ENCODE measurements around the gene PIK3C2G.

The PIK3C2G gene

DNA sequence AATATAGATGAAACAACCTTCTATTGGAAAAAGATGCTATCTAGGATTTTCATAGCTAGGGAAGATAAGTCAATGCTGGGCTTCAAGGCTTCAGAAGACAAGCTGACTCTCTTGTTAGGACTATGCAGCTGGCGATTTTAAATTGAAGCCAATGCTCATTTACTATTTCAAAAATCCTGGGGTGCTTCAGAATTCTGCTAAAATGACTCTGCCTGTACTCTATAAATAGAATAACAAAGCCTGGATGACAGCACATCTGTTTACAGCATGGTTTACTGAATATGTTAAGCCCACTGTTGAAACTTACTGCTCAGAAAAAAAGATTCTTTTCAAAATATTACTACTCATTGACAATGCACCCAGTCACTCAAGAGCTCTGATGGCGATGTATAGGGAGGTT lies 155.1 kb downstream of the PIK3C2G start:
- no peak for TF ChIP-seq FOXP2 (optimal IDR thresholded peaks at IDR 0.05; ENCODE audit: borderline replicate concordance, extremely low read depth, extremely low read length, insufficient read depth)

DNA sequence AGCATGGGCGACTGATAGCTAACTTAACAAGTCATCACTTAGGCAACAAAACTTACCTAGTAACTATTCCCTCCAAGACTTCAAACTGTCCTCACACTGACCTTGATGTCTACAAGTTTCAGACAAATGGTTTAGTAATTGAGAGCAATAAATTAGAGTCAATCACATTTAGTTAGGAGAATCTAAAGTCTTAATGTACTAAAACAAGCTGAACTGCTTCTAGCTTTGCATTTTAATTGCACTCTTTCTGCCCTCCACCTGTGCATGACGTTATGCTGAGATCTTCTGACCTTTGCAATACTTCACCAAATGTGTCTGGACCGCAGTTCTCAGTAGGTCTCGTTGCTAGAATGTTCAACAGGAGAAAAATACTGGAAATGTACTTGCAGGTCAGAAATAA lies 158.0 kb downstream of the PIK3C2G start:
- TF ChIP-seq FOXP2 (optimal IDR thresholded peaks at IDR 0.05; ENCODE audit: borderline replicate concordance, extremely low read depth, extremely low read length, insufficient read depth) (no peak), POLR2AphosphoS5 (IDR thresholded peaks at IDR 0.05; ENCODE audit: low read depth, low read length) (no peak), TAF1 (IDR thresholded peaks at IDR 0.05; ENCODE audit: borderline replicate concordance, insufficient read depth, low read length) (no peak), SIN3A (IDR thresholded peaks at IDR 0.05; ENCODE audit: borderline replicate concordance, insufficient read depth, low read length) (no peak)
- TF ChIP-seq, protein P1, sequence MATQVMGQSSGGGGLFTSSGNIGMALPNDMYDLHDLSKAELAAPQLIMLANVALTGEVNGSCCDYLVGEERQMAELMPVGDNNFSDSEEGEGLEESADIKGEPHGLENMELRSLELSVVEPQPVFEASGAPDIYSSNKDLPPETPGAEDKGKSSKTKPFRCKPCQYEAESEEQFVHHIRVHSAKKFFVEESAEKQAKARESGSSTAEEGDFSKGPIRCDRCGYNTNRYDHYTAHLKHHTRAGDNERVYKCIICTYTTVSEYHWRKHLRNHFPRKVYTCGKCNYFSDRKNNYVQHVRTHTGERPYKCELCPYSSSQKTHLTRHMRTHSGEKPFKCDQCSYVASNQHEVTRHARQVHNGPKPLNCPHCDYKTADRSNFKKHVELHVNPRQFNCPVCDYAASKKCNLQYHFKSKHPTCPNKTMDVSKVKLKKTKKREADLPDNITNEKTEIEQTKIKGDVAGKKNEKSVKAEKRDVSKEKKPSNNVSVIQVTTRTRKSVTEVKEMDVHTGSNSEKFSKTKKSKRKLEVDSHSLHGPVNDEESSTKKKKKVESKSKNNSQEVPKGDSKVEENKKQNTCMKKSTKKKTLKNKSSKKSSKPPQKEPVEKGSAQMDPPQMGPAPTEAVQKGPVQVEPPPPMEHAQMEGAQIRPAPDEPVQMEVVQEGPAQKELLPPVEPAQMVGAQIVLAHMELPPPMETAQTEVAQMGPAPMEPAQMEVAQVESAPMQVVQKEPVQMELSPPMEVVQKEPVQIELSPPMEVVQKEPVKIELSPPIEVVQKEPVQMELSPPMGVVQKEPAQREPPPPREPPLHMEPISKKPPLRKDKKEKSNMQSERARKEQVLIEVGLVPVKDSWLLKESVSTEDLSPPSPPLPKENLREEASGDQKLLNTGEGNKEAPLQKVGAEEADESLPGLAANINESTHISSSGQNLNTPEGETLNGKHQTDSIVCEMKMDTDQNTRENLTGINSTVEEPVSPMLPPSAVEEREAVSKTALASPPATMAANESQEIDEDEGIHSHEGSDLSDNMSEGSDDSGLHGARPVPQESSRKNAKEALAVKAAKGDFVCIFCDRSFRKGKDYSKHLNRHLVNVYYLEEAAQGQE (IDR thresholded peaks at IDR 0.05; ENCODE audit: insufficient read depth in 1 of 2, low read depth in 2 of 2, low read length in 2 of 2): no peak

DNA sequence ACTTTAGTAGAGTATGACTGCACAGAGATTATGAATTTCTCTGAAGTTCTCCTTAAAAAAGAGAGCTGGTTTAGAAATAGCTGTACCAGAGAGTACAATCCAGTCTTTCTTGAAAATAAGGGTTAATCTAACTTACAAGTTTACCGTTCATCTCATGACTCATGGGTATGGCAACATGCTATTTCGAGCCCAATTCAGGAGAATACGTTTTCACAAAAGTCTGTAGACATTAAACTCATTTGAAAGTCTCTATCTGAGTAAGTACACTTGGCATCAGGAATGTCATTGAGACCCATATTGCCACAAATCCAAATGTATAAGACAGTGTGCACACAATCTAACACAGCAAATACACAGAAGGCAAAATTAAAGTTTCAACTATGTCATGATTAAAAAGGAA lies 160.5 kb downstream of the PIK3C2G start:
- TF ChIP-seq POLR2AphosphoS5 (IDR thresholded peaks at IDR 0.05; ENCODE audit: low read depth, low read length) (no peak), TAF1 (IDR thresholded peaks at IDR 0.05; ENCODE audit: borderline replicate concordance, insufficient read depth, low read length) (no peak), FOXP2 (optimal IDR thresholded peaks at IDR 0.05; ENCODE audit: borderline replicate concordance, extremely low read depth, extremely low read length, insufficient read depth) (no peak), SIN3A (IDR thresholded peaks at IDR 0.05; ENCODE audit: borderline replicate concordance, insufficient read depth, low read length) (no peak)
- TF ChIP-seq, protein P1 (IDR thresholded peaks at IDR 0.05; ENCODE audit: insufficient read depth in 1 of 2, low read depth in 2 of 2, low read length in 2 of 2): no peak

DNA sequence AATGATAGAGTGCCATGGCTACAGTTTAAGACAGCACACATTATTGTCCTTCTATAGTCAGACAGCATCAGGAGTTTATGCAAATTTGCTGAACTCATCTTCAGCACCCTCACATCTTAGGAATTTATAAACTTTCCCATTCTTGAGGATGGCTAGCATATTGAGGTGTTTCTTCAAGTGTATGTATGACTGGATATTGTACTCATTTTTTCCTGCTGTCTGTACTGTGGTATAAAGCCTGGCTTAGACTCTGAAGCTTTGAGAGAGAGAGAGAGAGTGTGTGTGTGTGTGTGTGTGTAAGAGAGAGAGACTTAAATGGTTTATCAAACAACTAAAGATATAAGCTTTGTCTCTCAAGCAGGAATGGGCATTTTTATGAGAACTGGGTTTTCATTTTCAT lies 161.6 kb downstream of the PIK3C2G start:
- TF ChIP-seq SIN3A (IDR thresholded peaks at IDR 0.05; ENCODE audit: borderline replicate concordance, insufficient read depth, low read length): no peak
- TF ChIP-seq, protein P1 (IDR thresholded peaks at IDR 0.05; ENCODE audit: insufficient read depth in 1 of 2, low read depth in 2 of 2, low read length in 2 of 2): no peak
- TF ChIP-seq TAF1 (IDR thresholded peaks at IDR 0.05; ENCODE audit: borderline replicate concordance, insufficient read depth, low read length): no peak
- no peak for TF ChIP-seq FOXP2 (optimal IDR thresholded peaks at IDR 0.05; ENCODE audit: borderline replicate concordance, extremely low read depth, extremely low read length, insufficient read depth)
- TF ChIP-seq POLR2AphosphoS5 (IDR thresholded peaks at IDR 0.05; ENCODE audit: low read depth, low read length): no peak

DNA sequence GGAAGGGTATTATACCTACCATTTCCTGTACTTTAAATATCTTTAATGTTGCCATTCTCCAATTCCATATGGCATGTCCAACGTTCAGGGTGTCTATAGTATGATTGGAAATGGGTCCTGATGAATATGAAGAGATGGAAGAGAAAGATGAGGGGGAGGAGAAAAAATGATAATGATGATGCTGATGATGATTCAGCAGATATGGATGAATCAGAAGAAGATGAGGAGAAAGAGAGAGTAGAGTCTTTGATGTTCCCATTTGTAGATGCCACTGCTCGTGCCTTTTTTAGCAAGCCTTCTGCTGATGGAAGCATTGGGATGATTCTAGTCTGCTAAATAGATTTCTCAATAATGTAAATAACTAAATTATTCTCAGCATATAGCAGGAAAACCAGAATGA lies 163.5 kb downstream of the PIK3C2G start:
- TF ChIP-seq SIN3A (IDR thresholded peaks at IDR 0.05; ENCODE audit: borderline replicate concordance, insufficient read depth, low read length): no peak
- no peak for TF ChIP-seq FOXP2 (optimal IDR thresholded peaks at IDR 0.05; ENCODE audit: borderline replicate concordance, extremely low read depth, extremely low read length, insufficient read depth)

DNA sequence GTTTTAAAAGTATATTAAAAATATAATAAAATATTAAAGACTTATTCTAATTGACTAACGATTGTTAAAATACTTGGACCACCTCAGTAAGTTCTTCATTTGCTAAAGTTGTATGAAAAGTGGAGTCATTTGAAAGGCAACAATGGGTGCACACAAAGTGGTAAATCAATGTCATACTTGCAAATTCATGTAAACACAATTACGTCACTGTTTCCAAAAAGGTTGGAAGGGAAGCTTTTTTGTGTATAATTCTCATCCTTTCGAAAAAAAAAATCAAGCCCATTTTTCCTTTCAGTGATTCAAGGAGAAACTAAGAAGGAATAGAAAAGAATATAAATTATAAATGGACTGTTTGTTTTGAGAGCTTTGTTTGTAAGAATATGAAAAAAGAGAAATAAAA lies 166.2 kb downstream of the PIK3C2G start:
- TF ChIP-seq TAF1 (IDR thresholded peaks at IDR 0.05; ENCODE audit: borderline replicate concordance, insufficient read depth, low read length) (no peak), FOXP2 (optimal IDR thresholded peaks at IDR 0.05; ENCODE audit: borderline replicate concordance, extremely low read depth, extremely low read length, insufficient read depth) (no peak), POLR2AphosphoS5 (IDR thresholded peaks at IDR 0.05; ENCODE audit: low read depth, low read length) (no peak), SIN3A (IDR thresholded peaks at IDR 0.05; ENCODE audit: borderline replicate concordance, insufficient read depth, low read length) (no peak)
- TF ChIP-seq, protein P1 (IDR thresholded peaks at IDR 0.05; ENCODE audit: insufficient read depth in 1 of 2, low read depth in 2 of 2, low read length in 2 of 2): no peak

Data from PFSK-1 (cell line).